ENCODE data around the gene CDC42EP2. TPM values are rescaled to one million over a fixed set of nuclear protein-coding genes. Genes with fewer than 3 reads are reported as not detected.
A peak's percentile ranks its signal among the peaks of the same experiment; 100 is the strongest.

CDC42EP2 gene
- total RNA-seq, 1 donor from 2014 or later: 14.0 TPM

- DNase-seq: no peak
- ATAC-seq (ENCODE audit: poor library complexity): no peak
- intact Hi-C loops (cut with DNase I): no loop called here
Observed at GRCh38 chr11:65351511-65351910, 36.8 kb downstream of the CDC42EP2 start.

- intact Hi-C loops (cut with DNase I): no loop called here
- DNase-seq (no peak), ATAC-seq (ENCODE audit: poor library complexity) (no peak)
Observed at GRCh38 chr11:65352783-65353182, 38.1 kb downstream of the CDC42EP2 start.

GRCh38 chr11:65353376-65353775, 38.7 kb downstream of the CDC42EP2 start:
- DNase-seq (no peak), ATAC-seq (ENCODE audit: poor library complexity) (no peak)
- intact Hi-C loops (cut with DNase I): no loop called here

GRCh38 chr11:65353900-65354264, 39.2 kb downstream of the CDC42EP2 start:
- DNase-seq: no peak
- ATAC-seq (ENCODE audit: poor library complexity): peak; percentile 11
- intact Hi-C loops (cut with DNase I): no loop called here

- DNase-seq: peak; percentile 98
- intact Hi-C loops (cut with DNase I): no loop called here
- peak; percentile 87 for ATAC-seq (ENCODE audit: poor library complexity)
Observed at GRCh38 chr11:65354265-65355012, 39.8 kb downstream of the CDC42EP2 start, which contains the start of gene TIGD3. TIGD3 (plus strand) TSS chr11:65354751; CDS start chr11:65355809, 1,058 bp downstream.

- peak; percentile 62 for DNase-seq
- peak; percentile 1 for ATAC-seq (ENCODE audit: poor library complexity)
- intact Hi-C loops (cut with DNase I): no loop called here
Observed at GRCh38 chr11:65355013-65355775, 40.5 kb downstream of the CDC42EP2 start.

GRCh38 chr11:65355776-65356393, 41.2 kb downstream of the CDC42EP2 start:
- ATAC-seq (ENCODE audit: poor library complexity) (peak; percentile 7), DNase-seq (peak; percentile 71)
- intact Hi-C loops (cut with DNase I): no loop called here

- DNase-seq (peak; percentile 60), ATAC-seq (ENCODE audit: poor library complexity) (peak; percentile 12)
- intact Hi-C loops (cut with DNase I): no loop called here
Observed at GRCh38 chr11:65356394-65356972, 41.8 kb downstream of the CDC42EP2 start.

- peak; percentile 49 for ATAC-seq (ENCODE audit: poor library complexity)
- intact Hi-C loops (cut with DNase I): no loop called here
- peak; percentile 78 for DNase-seq
Observed at GRCh38 chr11:65357856-65358356, 43.2 kb downstream of the CDC42EP2 start.

- DNase-seq (no peak), ATAC-seq (ENCODE audit: poor library complexity) (no peak)
- intact Hi-C loops (cut with DNase I): no loop called here
Observed at GRCh38 chr11:65362320-65362931, 47.8 kb downstream of the CDC42EP2 start.

- no peak for DNase-seq
- no peak for ATAC-seq (ENCODE audit: poor library complexity)
- intact Hi-C loops (cut with DNase I): no loop called here
Observed at GRCh38 chr11:65362966-65363365, 48.3 kb downstream of the CDC42EP2 start.

GRCh38 chr11:65363770-65364169, 49.1 kb downstream of the CDC42EP2 start:
- intact Hi-C loops (cut with DNase I): no loop called here
- ATAC-seq (ENCODE audit: poor library complexity): no peak
- DNase-seq: no peak

- no peak for DNase-seq
- intact Hi-C loops (cut with DNase I): loop anchor here (2.0 kb wide), 1 partner anchor 144 kb away; no protein-coding TSS in a partner anchor
- peak; percentile 77 for ATAC-seq (ENCODE audit: poor library complexity)
Observed at GRCh38 chr11:65366340-65366773, 51.7 kb downstream of the CDC42EP2 start.

- ATAC-seq (ENCODE audit: poor library complexity) (no peak), DNase-seq (no peak)
- intact Hi-C loops (cut with DNase I): no loop called here
Observed at GRCh38 chr11:65370659-65371049, 56.0 kb downstream of the CDC42EP2 start.

Other genes with a start within 250 kb of the CDC42EP2 start
- gene CDCA5, start 230.8 kb upstream of the CDC42EP2 start, total RNA-seq: 1.4 TPM
- gene ZFPL1, start 230.6 kb upstream of the CDC42EP2 start, total RNA-seq: 19.9 TPM
- 88.1 TPM for gene VPS51, start 218.7 kb upstream of the CDC42EP2 start, total RNA-seq
- 72.4 TPM for gene TM7SF2, start 203.0 kb upstream of the CDC42EP2 start, total RNA-seq
- 5.7 TPM for gene ZNHIT2, start 197.2 kb upstream of the CDC42EP2 start, total RNA-seq
- 666 TPM for gene FAU, start 192.7 kb upstream of the CDC42EP2 start, total RNA-seq
- 33.5 TPM for gene MRPL49, start 192.5 kb upstream of the CDC42EP2 start, total RNA-seq
- 29.9 TPM for gene SYVN1, start 180.3 kb upstream of the CDC42EP2 start, total RNA-seq
- not detected for gene SPDYC, start 144.6 kb upstream of the CDC42EP2 start, total RNA-seq
- gene CAPN1, start 132.9 kb upstream of the CDC42EP2 start, total RNA-seq: 66.9 TPM
- 4.9 TPM for gene POLA2, start 52.9 kb upstream of the CDC42EP2 start, total RNA-seq
- gene DPF2, start 19.0 kb downstream of the CDC42EP2 start, total RNA-seq: 49.3 TPM
- 1.0 TPM for gene TIGD3, start 39.9 kb downstream of the CDC42EP2 start, total RNA-seq
- gene SLC25A45, start 67.8 kb downstream of the CDC42EP2 start, total RNA-seq: 5.3 TPM
- gene FRMD8, start 71.8 kb downstream of the CDC42EP2 start, total RNA-seq: 8.6 TPM
- gene NEAT1, start 107.9 kb downstream of the CDC42EP2 start, total RNA-seq: 451 TPM
- 5,573 TPM for gene MALAT1, start 184.2 kb downstream of the CDC42EP2 start, total RNA-seq
- 60.5 TPM for gene SCYL1, start 210.2 kb downstream of the CDC42EP2 start, total RNA-seq
- 73.4 TPM for gene LTBP3, start 243.5 kb downstream of the CDC42EP2 start, total RNA-seq

Measured in Right ventricle myocardium superior (tissue), 1 donor.